SKM-1 treated with dmso at 0.1 percent for 144 hours (cell line): ENCODE data around the gene TSNAX.
A peak's percentile ranks its signal among the peaks of the same experiment; 100 is the strongest.

Source experiments
- DNase-seq: peaks from one replicate; lab custom pipeline; 2025; ENCODE audit not compliant: unreplicated experiment; lab: John Stamatoyannopoulos, UW

The TSNAX gene

GRCh38 chr1:231518485-231519034 is 9.9 kb upstream of the TSNAX start:
- no peak for DNase-seq

GRCh38 chr1:231519166-231519565 is 9.3 kb upstream of the TSNAX start:
- DNase-seq, result no peak

GRCh38 chr1:231522038-231522437 is 6.4 kb upstream of the TSNAX start:
- DNase-seq, result no peak

- no peak for DNase-seq
Observed at GRCh38 chr1:231522931-231523642, 5.4 kb upstream of the TSNAX start.

GRCh38 chr1:231523816-231524215 is 4.7 kb upstream of the TSNAX start:
- DNase-seq, result peak; percentile 95

- no peak for DNase-seq
Observed at GRCh38 chr1:231526536-231526935, 1.9 kb upstream of the TSNAX start.

- DNase-seq, result no peak
Observed at GRCh38 chr1:231527586-231528171, 790 bp upstream of the TSNAX start.

GRCh38 chr1:231533240-231533639 is 4.8 kb downstream of the TSNAX start:
- no peak for DNase-seq

GRCh38 chr1:231534703-231535159 is 6.3 kb downstream of the TSNAX start:
- DNase-seq, result no peak

GRCh38 chr1:231536099-231536498 is 7.6 kb downstream of the TSNAX start:
- no peak for DNase-seq

- no peak for DNase-seq
Observed at GRCh38 chr1:231540847-231541246, 12.4 kb downstream of the TSNAX start.

- no peak for DNase-seq
Observed at GRCh38 chr1:231541842-231542241, 13.4 kb downstream of the TSNAX start.

GRCh38 chr1:231544943-231545592 is 16.6 kb downstream of the TSNAX start:
- no peak for DNase-seq

- no peak for DNase-seq
Observed at GRCh38 chr1:231546693-231547092, 18.2 kb downstream of the TSNAX start.

- DNase-seq, result no peak
Observed at GRCh38 chr1:231549733-231550447, 21.4 kb downstream of the TSNAX start.

GRCh38 chr1:231550448-231550781 is 21.9 kb downstream of the TSNAX start:
- DNase-seq, result no peak

GRCh38 chr1:231553320-231553719 is 24.9 kb downstream of the TSNAX start:
- no peak for DNase-seq

GRCh38 chr1:231554969-231555368 is 26.5 kb downstream of the TSNAX start:
- no peak for DNase-seq

GRCh38 chr1:231557411-231557810 is 28.9 kb downstream of the TSNAX start:
- DNase-seq, result peak; percentile 63

- DNase-seq, result no peak
Observed at GRCh38 chr1:231557898-231558707, 29.6 kb downstream of the TSNAX start.
